Activated naive CD8-positive, alpha-beta T cell treated with anti-CD3 and anti-CD28 coated beads, Interleukin-2, amount 10 ng/mL, durations not matched to agents 7 days and 5 days (primary cell): ENCODE results near the gene TMEM31. TPM values are rescaled to one million over a fixed set of nuclear protein-coding genes. Genes with fewer than 3 reads are reported as not detected.

Experiments used
- ATAC-seq: fragments of 150-1000 bp; cut with Tn5 transposase; one replicate; pipeline ENCODE4 v1.10.0; 2021; ENCODE audit warnings: low read depth, moderate library complexity
- POLR2A ChIA-PET: fragments of 350-600 bp; sonication (Branson Sonifier 250); formaldehyde crosslinking; loops from one replicate; lab custom pipeline; 2021; ENCODE audit warnings: antibody characterized with exemption; lab: Charles Lee
- DNase-seq: peaks from one replicate; pipeline ENCODE4 v3.0.0; 2021
- H3K27ac Mint-ChIP-seq: one replicate; pipeline ENCODE4 v1.8.0; 2022; ENCODE audit warnings: mild to moderate bottlenecking, mixed read lengths
- H3K27me3 Mint-ChIP-seq: one replicate; pipeline ENCODE4 v1.8.0; 2022; ENCODE audit warnings: mild to moderate bottlenecking, moderate library complexity, mixed read lengths
- H3K36me3 Mint-ChIP-seq: one replicate; pipeline ENCODE4 v1.8.0; 2021; ENCODE audit warnings: mild to moderate bottlenecking, mixed read lengths
- H3K4me1 Mint-ChIP-seq: one replicate; pipeline ENCODE4 v1.8.0; 2021; ENCODE audit warnings: mixed read lengths
- H3K4me3 Mint-ChIP-seq: one replicate; pipeline ENCODE4 v1.8.0; 2022; ENCODE audit warnings: mild to moderate bottlenecking, moderate library complexity, mixed read lengths
- H3K9me3 Mint-ChIP-seq: one replicate; pipeline ENCODE4 v1.8.0; 2021; ENCODE audit warnings: mixed read lengths
- total RNA-seq, 2 experiments: library from RNA; stranded (reverse); gene quantifications; one replicate each; pipeline ENCODE4 v1.2.3, GENCODE V29; 2021

TMEM31 gene
- total RNA-seq, 2 experiments from 2014 or later = not detected

DNA sequence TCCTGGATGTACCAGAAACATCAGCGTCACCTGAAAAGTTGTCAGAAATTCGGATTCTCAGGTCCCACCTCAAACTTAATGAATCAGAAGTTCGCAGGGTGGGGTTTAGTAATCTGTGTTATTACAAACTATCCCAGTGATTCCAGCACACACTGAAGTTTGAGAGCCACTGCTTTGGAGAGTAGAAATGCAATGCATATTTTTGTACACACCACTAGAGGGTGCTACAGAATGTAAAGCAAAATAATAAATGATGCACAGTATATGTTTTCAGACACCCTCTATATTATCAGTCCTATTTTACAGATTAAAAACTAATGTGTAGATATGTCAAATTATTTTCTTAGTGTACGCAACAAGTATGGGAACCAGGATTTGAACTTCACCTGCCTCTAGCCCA, 21.8 kb upstream of the TMEM31 start:
- ATAC-seq (no peak), DNase-seq (no peak)
- Mint-ChIP-seq H3K36me3 (peaks cover 1% of the 10 kb centered on the region), H3K4me1 (peaks cover 4% of the 10 kb centered on the region), H3K9me3 (no peaks in the 10 kb centered on the region), H3K27me3 (no peaks in the 10 kb centered on the region), H3K27ac (no peak overlapping the region), H3K4me3 (no peak overlapping the region)
- POLR2A ChIA-PET = no interaction called here

DNA sequence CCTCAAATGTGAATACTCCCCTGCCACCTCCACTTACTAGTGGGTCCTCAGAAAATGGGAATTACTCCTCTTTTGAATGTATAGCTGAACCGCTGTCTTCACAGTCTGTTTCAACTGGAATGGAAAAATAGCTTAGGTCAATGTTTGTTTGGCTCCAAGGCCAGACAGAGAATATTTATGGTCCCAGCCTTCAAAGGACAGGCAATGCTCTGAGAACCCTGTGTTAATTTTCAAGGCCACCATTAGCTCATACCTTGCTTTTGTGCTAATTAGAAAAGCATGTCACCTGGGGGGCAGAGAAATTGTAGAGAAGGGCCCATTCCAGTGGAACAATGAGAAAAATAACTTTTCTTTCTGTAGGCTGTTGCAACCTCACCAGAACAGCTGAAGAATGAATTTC, 19.6 kb upstream of the TMEM31 start:
- Mint-ChIP-seq H3K27ac (no peak overlapping the region), H3K9me3 (no peaks in the 10 kb centered on the region), H3K27me3 (no peaks in the 10 kb centered on the region), H3K4me1 (no peaks in the 10 kb centered on the region), H3K4me3 (no peak overlapping the region), H3K36me3 (no peaks in the 10 kb centered on the region)
- DNase-seq = no peak
- no peak for ATAC-seq
- POLR2A ChIA-PET = no interaction called here

DNA sequence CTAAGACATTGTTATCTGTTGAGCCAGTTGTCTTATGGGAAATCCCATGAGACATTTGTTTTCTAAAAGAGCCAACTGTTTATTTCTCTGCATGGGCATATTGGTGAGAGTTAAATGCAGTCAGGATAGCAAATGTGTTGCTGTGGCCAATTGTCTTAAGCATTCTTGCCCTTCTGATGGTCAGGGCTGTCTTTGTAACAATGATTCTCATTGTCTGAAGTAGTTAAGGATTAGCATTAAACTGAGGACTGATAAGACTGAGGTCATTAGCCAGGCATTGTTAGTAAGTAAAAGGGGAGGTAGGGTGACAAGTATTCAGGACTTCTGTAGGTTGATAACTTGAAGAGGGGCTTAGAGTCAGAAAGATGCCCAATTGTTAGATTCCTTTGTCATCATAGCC, 13.0 kb upstream of the TMEM31 start:
- Mint-ChIP-seq H3K27ac (no peak overlapping the region), H3K4me1 (no peaks in the 10 kb centered on the region), H3K27me3 (peaks cover 3% of the 10 kb centered on the region), H3K9me3 (no peaks in the 10 kb centered on the region), H3K4me3 (no peak overlapping the region), H3K36me3 (no peaks in the 10 kb centered on the region)
- POLR2A ChIA-PET = interaction anchor here (0.6 kb wide), 1 partner anchor 516 kb away, joined by 4 read pairs; no protein-coding TSS in a partner anchor
- DNase-seq = no peak
- no peak for ATAC-seq

DNA sequence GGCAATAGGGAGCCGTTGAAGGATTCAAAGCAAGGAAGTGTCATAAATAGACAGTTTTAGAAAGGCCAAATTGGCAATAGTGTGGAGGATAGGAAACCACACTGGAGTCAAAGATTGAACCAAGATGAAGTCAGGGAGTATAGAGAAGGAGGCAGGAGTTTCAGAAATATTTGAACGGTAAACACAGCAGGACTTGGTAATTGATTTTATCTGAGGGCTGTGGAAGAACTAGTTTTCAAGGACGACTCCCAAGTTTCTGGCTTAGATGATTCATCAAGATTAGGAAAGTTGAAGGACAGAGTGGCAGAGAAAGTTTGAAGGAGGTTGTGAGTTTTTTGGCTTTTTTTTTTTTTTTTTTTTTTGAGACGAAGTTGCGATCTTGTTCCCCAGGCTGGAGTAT, 11.5 kb upstream of the TMEM31 start:
- H3K27ac Mint-ChIP-seq = no peak overlapping the region
- no peaks in the 10 kb centered on the region for H3K36me3 Mint-ChIP-seq
- H3K4me3 Mint-ChIP-seq = no peak overlapping the region
- ATAC-seq = no peak
- H3K4me1 Mint-ChIP-seq = no peaks in the 10 kb centered on the region
- POLR2A ChIA-PET = no interaction called here
- peaks cover 10% of the 10 kb centered on the region for H3K27me3 Mint-ChIP-seq
- DNase-seq = no peak
- no peaks in the 10 kb centered on the region for H3K9me3 Mint-ChIP-seq

DNA sequence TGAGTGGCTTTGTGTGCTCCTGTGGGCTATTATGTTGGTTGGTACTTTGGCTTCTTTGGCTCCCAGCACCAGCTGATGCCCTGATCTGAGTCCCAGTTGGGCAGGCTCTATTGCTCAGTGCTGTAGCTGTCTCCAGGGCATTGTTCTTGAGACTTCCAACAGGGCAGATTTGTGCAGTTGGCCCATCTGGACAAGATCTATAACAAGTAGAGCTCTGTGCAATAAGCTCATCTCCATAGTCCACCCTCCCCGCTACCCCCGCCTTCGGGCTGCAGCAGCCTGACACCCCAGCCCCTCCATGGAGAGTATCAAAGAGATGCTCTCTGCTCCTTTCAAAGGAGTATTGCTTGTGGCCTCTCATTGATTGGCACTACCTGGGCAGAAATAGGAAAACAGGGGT, 5.8 kb upstream of the TMEM31 start:
- Mint-ChIP-seq H3K27me3 (peaks cover 10% of the 10 kb centered on the region), H3K9me3 (no peaks in the 10 kb centered on the region), H3K36me3 (no peaks in the 10 kb centered on the region), H3K4me3 (no peak overlapping the region), H3K27ac (no peak overlapping the region), H3K4me1 (no peaks in the 10 kb centered on the region)
- ATAC-seq (no peak), DNase-seq (no peak)
- POLR2A ChIA-PET = no interaction called here

DNA sequence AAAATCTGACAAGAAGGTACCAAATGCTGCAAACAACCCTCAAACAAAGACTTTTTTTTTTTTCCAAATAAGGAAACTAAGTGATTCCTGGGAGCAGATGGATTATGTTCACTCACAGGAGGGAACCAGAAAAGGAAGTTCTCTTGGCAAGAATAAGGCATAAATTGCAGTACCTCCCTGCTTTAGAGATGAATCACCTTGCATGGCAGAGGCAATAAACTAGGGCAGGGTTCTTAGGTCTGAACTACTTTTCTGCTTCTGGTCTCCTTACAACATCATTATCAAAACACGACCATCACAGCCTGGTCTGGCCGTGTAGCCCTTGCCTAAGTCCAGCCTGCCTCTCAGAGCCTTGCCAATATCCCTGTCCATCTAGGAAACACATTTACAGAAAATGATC, 6.3 kb downstream of the TMEM31 start:
- Mint-ChIP-seq H3K27ac (no peak overlapping the region), H3K27me3 (peaks cover 8% of the 10 kb centered on the region), H3K9me3 (no peaks in the 10 kb centered on the region), H3K36me3 (no peaks in the 10 kb centered on the region), H3K4me1 (no peaks in the 10 kb centered on the region), H3K4me3 (no peak overlapping the region)
- ATAC-seq = no peak
- POLR2A ChIA-PET = no interaction called here
- DNase-seq = no peak

DNA sequence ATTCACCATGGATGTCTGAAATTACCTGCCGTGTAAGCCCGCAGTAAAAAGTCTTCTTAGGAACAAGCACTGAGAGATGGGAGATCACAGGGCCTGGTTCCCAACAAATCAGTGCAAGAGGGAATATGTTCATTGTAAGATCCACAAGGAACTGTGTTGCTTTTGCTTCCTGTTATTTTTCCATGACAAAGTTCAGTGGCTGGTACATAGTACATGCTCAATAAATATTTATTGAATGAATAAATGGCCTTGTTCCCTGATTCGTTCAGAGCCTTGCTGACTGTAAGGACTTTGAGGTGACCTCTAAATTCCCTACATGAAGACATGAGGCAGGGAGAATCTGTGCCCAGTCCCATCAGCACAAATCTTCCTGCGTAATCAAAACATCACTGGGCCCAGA, 7.4 kb downstream of the TMEM31 start:
- POLR2A ChIA-PET = no interaction called here
- DNase-seq (no peak), ATAC-seq (no peak)
- H3K4me3 Mint-ChIP-seq = no peak overlapping the region
- H3K4me1 Mint-ChIP-seq = no peaks in the 10 kb centered on the region
- no peaks in the 10 kb centered on the region for H3K36me3 Mint-ChIP-seq
- no peak overlapping the region for H3K27ac Mint-ChIP-seq
- H3K27me3 Mint-ChIP-seq = peaks cover 10% of the 10 kb centered on the region
- H3K9me3 Mint-ChIP-seq = no peaks in the 10 kb centered on the region

DNA sequence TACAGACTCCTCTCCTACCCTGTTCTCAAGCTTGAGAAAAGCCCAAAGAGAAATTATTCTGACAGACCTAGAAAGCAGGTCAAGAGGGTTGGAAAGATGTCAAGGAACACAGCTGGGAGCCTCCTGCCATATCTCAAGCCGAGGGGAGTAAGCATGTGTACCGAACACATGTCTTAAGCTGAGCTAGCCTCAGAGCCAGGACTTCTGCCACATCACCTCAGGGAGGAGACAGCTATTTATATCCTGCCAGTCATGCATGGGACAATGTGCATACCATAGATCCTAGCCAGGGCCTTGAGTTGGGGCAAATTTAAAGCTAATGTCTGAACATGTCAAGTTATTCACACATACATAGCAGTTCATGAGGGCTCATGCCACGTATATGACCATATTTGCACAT, 11.8 kb downstream of the TMEM31 start:
- H3K4me1 Mint-ChIP-seq = no peaks in the 10 kb centered on the region
- no peaks in the 10 kb centered on the region for H3K9me3 Mint-ChIP-seq
- DNase-seq (no peak), ATAC-seq (no peak)
- H3K36me3 Mint-ChIP-seq = no peaks in the 10 kb centered on the region
- H3K27me3 Mint-ChIP-seq = peaks cover 10% of the 10 kb centered on the region
- H3K27ac Mint-ChIP-seq = no peak overlapping the region
- H3K4me3 Mint-ChIP-seq = no peak overlapping the region
- POLR2A ChIA-PET = no interaction called here

DNA sequence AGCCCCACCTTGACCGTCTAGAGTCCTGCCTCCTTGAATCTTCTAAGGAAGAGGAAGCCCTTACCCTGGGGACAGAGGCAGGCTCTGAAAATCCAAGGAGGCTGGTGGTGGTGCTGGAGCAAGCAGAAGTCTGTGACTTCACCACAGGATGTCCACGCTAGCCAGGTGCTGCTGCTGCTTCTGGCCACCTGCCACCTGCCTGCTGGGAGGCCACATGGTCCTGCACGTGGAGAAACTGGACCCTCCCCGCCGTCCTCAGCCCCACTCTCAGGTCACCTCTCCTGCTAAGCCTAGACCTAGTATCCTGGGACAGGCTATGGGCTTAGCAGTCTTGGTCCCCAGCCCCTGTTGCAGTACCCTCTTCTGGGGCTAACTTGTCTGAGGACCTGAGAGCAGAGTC, 15.8 kb downstream of the TMEM31 start:
- Mint-ChIP-seq H3K4me1 (peaks cover 4% of the 10 kb centered on the region), H3K27me3 (peaks cover 9% of the 10 kb centered on the region), H3K36me3 (no peaks in the 10 kb centered on the region), H3K9me3 (no peaks in the 10 kb centered on the region), H3K27ac (no peak overlapping the region), H3K4me3 (no peak overlapping the region)
- POLR2A ChIA-PET = no interaction called here
- no peak for DNase-seq
- no peak for ATAC-seq

DNA sequence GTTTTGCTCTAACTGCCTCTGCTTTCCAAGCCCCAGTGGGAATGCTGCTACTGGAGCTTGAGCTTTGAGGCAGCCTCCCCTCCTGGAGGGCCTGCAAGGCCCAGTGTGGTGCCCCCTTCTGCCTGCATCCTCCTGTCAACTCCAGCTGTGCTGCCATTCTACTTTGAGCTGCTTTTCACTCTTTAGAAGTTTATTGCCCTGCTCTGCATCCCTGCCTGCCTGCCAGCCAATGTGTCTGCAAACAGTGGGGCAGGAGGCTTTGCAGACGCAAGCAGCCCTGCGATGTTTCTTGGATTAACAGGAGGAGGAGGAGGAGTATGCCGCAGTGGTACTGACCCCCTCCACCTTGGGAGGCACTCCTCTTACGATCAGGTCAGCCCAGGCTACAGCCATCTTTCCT, 16.4 kb downstream of the TMEM31 start:
- Mint-ChIP-seq H3K9me3 (no peaks in the 10 kb centered on the region), H3K27me3 (peaks cover 4% of the 10 kb centered on the region), H3K27ac (no peak overlapping the region), H3K36me3 (no peaks in the 10 kb centered on the region), H3K4me3 (no peak overlapping the region), H3K4me1 (peaks cover 4% of the 10 kb centered on the region)
- no peak for ATAC-seq
- DNase-seq = no peak
- POLR2A ChIA-PET = no interaction called here

DNA sequence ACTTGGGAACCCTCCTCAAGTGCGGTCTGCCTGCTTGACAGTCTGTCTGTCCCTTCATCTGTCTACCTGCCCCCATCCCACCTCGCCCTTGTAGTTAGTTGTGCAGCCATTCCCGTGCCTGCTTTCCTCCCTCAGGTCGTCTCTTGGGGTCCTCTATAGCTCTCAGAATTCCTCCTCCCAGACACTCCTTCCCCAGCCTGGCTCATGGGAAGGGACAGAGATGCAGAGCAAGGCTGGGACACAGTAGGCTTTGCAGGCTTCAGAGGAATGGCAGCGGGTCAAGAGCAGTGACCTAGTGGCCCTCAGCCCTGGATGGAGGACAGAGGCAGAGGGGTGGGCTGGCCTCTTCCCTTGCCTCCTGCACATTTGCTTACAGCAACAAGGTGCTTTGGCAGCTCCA, 18.3 kb downstream of the TMEM31 start:
- DNase-seq = no peak
- no peaks in the 10 kb centered on the region for H3K9me3 Mint-ChIP-seq
- POLR2A ChIA-PET = no interaction called here
- ATAC-seq = no peak
- H3K4me3 Mint-ChIP-seq = no peak overlapping the region
- peaks cover 3% of the 10 kb centered on the region for H3K27me3 Mint-ChIP-seq
- no peak overlapping the region for H3K27ac Mint-ChIP-seq
- H3K4me1 Mint-ChIP-seq = peaks cover 4% of the 10 kb centered on the region
- H3K36me3 Mint-ChIP-seq = no peaks in the 10 kb centered on the region

DNA sequence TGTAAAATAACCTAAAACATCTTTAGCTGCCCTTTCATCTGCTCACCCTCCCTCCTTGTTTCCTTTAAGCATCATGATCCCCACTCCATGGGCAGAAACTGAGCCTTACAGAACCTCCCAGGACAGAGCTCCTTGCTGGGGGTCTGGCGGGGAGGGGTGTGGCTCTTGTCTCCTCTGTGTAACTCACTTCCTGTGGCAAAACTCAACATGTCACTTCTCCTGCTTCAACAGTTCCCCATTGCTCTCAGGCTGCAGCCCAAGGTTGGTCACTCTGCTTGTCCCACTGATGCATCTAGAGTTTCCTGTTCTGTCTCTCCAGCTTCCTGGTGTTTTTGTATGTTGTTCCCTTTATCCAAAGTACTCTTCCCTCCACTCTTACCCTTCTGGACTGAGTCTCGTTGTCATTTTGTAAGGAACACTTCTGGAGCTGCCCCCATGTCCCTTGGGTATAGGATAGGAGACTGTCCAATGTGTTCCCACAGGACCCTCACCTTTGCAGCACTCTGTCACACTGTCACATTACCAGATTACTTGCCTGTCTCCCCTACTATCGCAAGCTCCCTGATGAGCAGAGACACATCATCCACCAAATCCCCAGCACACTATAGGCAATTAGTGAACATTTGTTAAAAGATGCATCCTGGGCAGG, 19.6 kb downstream of the TMEM31 start:
- Mint-ChIP-seq H3K4me1 (peaks cover 7% of the 10 kb centered on the region), H3K4me3 (no peak overlapping the region), H3K27me3 (peaks cover 3% of the 10 kb centered on the region), H3K27ac (no peak overlapping the region), H3K9me3 (no peaks in the 10 kb centered on the region), H3K36me3 (no peaks in the 10 kb centered on the region)
- POLR2A ChIA-PET = no interaction called here
- ATAC-seq (no peak), DNase-seq (no peak)

DNA sequence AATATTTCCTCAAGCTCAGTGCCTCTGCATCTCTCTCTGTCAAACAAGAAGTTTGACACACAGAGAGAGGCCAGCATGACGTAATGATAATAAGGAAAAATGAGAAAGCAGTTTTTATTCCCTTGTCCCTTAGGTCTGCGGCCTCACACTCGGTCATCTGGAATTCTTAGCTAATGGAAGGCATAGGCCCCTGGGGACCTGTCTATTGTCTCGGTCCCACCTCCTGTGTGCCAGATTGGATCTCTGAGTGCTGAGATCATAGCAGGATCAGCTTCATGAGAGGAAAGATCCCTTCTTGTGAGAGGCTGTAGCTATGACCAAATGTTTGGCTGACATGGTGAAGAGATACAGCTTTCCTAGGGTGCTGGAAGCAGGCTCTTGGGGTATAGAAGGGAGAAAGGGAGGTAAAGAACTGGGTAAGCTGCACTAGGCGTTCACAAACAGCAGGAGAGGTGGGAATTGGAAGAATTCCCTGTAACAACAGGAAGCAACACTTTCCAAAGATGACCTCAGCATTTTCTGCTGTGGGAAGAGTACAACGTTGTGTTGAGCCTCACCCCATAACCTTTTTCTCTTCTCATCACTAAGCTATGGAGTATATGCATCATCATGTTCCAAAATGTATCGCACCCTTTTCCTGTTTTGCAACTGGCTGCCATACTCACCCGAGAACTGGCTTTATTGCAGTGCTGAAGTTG, 20.2 kb downstream of the TMEM31 start:
- H3K9me3 Mint-ChIP-seq = no peaks in the 10 kb centered on the region
- POLR2A ChIA-PET = no interaction called here
- peaks cover 3% of the 10 kb centered on the region for H3K27me3 Mint-ChIP-seq
- DNase-seq = no peak
- no peaks in the 10 kb centered on the region for H3K36me3 Mint-ChIP-seq
- ATAC-seq = no peak
- H3K4me3 Mint-ChIP-seq = no peak overlapping the region
- H3K27ac Mint-ChIP-seq = no peak overlapping the region
- peaks cover 7% of the 10 kb centered on the region for H3K4me1 Mint-ChIP-seq

DNA sequence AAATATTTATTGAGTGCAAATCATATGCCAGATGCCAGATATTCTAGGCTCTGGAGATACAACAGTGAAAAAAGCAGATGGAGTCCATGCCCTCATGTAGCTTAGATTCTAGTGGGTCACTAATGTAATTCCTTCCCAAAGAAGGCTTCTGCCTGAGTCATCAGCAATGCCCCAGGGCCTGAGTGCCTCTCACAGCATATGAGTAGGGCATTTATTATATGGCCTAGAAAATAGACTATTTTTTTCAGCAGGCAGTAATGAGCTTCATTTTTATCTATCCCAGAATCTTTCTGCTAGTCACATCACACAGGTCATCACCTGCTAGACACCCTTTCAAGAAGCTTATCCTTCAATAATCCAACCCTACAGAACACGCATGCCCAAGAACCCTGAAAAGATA, 22.3 kb downstream of the TMEM31 start:
- Mint-ChIP-seq H3K9me3 (no peaks in the 10 kb centered on the region), H3K27me3 (peaks cover 3% of the 10 kb centered on the region), H3K36me3 (no peaks in the 10 kb centered on the region), H3K27ac (no peak overlapping the region), H3K4me3 (no peak overlapping the region), H3K4me1 (peaks cover 7% of the 10 kb centered on the region)
- POLR2A ChIA-PET = no interaction called here
- no peak for DNase-seq
- no peak for ATAC-seq
